KOPT-K1 (cell line): ENCODE data around the gene CA14.
"Not testable (repeated sequence)": the region's sequence is repeated elsewhere in the genome, so short reads cannot be mapped to it uniquely, and the experiment has no call there.

ENCODE experiments used
- H3K27ac ChIP-seq: fragments of 200-600 bp; sonication (generic); 2 replicates; pipeline ENCODE4 v1.5.1; 2016; ENCODE audit warnings: antibody characterized with exemption, mild to moderate bottlenecking, low read depth, low read length; ENCODE audit not compliant: poor library complexity, severe bottlenecking
- H3K36me3 ChIP-seq: fragments of 200-600 bp; sonication (generic); 2 replicates; pipeline ENCODE4 v1.5.1; 2017; ENCODE audit warnings: antibody characterized with exemption, mild to moderate bottlenecking, low read length, moderate library complexity; ENCODE audit not compliant: insufficient read depth
- H3K9me3 ChIP-seq: fragments of 200-600 bp; sonication (generic); 2 replicates; pipeline ENCODE4 v1.5.1; 2017; ENCODE audit warnings: antibody characterized with exemption, low read length, mild to moderate bottlenecking; ENCODE audit not compliant: insufficient read depth, poor library complexity, severe bottlenecking

Gene CA14

DNA sequence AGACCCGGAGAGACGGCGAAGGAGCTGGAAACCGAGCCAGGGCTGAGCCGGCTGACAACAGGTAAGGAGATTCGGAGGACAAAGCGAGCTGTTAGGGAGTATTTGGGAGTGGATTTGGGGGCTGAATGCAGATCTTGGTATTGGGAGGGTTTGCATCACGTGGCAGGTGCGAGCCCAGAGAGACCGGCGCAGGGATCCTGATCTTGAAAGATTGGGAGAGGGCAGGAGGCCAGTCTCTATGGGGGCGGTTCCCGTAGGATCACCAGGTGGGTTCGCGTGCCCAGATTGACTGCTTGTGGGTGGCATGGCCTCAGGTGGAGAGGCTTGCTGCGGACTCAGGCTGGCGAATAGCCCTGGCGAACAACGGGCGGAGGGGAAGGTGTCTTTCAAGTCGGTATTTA is 25.0 kb downstream of the CA14 start:
- Histone ChIP-seq H3K9me3 (no peaks in the 10 kb centered on the region), H3K27ac (no peak overlapping the region), H3K36me3 (no peaks in the 10 kb centered on the region)

DNA sequence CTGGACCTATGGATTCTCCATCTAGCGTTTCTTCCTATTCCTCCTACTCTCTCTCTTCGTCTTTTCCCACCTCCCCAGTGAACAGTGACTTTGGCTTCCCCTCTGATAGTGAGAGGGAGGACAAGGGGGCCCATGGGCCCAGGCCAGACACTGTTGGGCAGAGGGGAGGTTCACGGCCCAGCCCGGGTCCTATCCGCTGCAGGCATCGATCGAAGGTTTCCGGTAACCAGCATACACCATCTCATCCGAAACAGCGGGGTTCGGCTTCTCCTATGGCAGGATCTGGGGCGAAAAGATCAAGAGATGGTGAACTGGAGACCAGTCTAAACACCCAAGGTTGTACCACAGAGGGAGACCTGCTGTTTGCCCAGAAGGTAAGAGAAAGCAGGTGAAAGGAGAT is 25.7 kb downstream of the CA14 start:
- no peak overlapping the region for H3K27ac ChIP-seq
- H3K36me3 ChIP-seq, result no peaks in the 10 kb centered on the region
- no peaks in the 10 kb centered on the region for H3K9me3 ChIP-seq

DNA sequence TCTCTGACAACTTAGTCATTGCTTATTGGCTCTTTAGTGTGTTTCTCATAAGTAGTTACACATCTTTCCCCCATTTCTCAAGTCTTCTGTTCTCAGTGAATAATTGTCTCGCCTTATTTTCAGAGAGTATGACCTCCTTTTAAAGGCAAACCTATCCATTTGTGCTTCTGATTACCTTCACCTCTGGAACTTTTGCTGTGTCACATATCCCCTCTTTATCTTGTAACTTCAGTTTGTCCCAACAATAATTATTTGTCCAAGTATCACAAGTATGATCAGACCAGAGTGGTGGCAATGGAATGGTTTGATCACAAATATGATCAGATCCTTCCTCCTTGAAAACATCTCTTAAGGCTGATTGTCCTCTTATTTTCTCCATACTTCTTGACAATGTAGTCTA is 30.8 kb downstream of the CA14 start:
- Histone ChIP-seq H3K27ac (no peak overlapping the region), H3K9me3 (no peaks in the 10 kb centered on the region), H3K36me3 (no peaks in the 10 kb centered on the region)

DNA sequence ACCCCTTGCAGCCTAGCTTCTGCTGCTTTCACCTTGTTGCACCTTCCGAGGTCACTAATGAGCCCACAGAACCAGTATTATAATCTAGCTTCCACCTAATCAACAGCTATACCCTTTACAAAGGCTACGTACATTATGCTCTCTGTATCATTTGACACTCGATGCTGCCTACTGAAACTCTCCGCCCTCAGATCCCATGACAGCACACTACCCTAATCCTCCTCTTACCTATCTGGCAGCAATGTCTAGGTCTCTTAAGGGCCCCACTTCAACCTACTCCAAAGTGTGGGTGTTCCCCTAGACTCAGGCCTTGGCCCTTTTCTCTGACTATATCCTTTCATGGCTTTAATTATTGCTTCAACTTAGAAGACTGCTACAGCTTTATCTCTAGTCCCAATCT is 31.2 kb downstream of the CA14 start:
- Histone ChIP-seq H3K36me3 (no peaks in the 10 kb centered on the region), H3K9me3 (no peaks in the 10 kb centered on the region), H3K27ac (no peak overlapping the region)

DNA sequence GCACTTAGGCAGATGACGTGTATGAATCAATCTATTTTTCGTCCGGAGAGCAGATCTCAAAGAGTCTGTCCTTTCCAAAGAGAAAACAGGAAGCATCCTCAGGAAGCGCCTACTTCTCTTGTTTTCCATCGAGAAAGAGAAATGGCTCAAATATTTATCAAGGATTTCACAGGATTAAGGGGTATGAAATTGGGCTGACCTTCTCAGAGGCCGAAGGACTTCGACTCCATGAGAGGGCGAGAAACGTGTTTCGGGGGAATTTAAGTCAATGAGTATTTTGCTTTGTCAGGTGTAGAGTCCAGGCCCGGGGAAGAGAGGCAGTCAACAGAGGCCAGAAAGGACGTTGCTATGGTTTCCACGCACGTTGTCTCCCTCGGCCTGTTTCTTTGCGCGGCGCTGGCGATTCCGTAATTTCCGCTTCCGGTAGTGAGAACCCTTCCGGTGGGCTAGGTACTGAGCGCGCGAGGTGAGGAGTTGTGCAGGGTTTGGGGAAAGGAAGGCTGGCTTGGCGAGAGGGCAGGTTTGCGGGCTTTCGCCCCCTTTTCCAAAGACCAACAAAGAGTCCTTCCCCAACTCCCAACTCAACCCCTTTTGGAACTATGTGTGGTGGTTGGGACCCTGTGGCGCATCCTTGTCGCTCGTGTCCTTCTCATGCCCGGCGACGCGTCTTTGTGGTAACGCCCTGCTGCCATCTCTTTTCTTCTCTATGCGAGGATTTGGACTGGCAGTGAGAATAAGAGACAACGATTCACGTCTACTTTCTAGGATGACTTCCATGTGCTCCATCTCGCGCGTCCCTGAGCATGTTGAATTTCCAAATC is 36.1 kb downstream of the CA14 start, which contains the start of gene MRPS21:
Gene MRPS21 (plus strand): TSS at position 429 of the 821 bp plus-strand sequence. CDS start 506 bp downstream, outside the sequence.
- H3K27ac ChIP-seq, result peak within 1 kb of the TSS; percentile 65
- H3K36me3 ChIP-seq, result peaks cover 6% of the 10 kb centered on the region; the same call in 1 of the 2 replicates

DNA sequence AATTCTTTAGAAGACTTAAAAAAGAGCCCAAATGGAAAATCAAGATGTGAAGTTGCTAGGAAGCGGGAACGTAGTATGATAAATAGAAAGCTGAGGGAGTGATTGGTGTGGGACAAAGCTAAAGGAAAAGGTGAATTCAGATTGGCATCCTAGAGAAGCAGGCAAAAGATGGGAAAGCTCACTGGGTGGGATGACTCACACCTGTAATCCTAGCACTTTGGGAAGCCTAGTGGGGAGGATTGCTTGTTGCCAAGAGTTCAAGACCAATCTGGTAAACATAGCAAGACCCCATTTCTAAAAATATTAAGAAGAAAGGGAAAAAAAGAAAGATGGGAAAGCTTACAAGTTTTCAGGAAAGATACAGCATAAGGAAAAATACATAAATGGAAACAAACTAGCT is 37.9 kb downstream of the CA14 start:
- Histone ChIP-seq H3K9me3 (no peaks in the 10 kb centered on the region), H3K36me3 (peaks cover 12% of the 10 kb centered on the region), H3K27ac (no peak overlapping the region)

More for the DNA sequence above, 36.1 kb downstream of the CA14 start, which contains the start of gene MRPS21:
- no peaks in the 10 kb centered on the region for H3K9me3 ChIP-seq

DNA sequence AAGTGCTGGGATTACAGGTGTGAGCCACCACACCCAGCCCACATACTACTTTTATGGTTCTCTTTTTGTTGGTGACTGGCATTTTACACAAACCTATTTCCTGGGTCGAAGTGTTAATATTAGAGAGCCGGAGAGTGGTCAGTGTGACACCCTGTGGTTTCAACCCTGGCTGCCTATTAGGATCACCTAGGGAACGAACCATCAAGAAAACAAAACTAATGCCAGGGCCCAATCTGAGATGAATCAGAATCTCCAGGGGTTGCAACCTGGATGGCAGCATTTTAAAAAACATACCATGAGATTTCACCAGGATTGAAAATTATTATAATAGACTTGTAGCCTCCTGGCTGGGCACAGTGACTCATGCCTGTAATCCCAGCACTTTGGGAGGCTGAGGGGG is 42.1 kb downstream of the CA14 start:
- Histone ChIP-seq H3K9me3 (no peaks in the 10 kb centered on the region), H3K36me3 (peaks cover 37% of the 10 kb centered on the region), H3K27ac (no peak overlapping the region)

DNA sequence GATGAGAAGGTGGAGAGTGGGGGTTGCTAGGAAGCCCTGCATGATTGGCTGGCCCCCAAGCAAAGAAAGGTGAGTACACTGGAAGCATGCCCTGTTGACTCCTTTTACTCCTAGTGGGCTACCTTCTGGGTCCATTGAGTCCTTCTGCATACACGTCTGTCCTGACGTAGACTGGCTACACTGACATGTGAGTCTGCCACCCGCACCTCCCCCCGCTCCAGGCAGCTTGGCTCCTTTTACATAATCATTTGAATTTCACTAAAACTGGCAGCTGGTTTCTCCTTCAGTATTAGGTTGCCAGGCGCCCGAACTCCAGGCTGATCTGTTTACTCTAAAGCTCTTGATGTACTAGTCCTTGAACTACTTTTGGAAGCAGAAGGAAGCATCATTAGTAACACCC is 44.8 kb downstream of the CA14 start:
- H3K36me3 ChIP-seq, result peaks cover 34% of the 10 kb centered on the region
- no peaks in the 10 kb centered on the region for H3K9me3 ChIP-seq
- no peak overlapping the region for H3K27ac ChIP-seq

DNA sequence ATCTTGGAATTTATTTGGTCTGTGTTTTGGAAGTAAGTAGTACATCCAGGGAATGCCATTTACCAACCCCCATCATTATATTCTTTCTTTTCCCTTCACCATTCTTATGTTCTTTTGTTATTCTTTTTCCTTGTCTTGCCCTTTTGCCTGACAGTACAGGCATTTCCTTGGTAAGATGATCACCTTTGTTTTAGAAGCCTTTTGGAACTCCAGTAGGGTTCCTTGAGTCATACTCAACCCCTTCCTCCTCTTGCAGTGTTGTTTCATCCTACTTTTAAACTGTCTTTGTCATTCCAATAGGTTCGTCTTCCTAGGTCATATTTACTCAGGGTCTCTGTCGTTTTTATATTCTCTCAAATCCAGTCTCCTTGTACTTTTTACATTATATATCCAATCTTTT is 45.3 kb downstream of the CA14 start:
- H3K36me3 ChIP-seq, result peaks cover 40% of the 10 kb centered on the region
- no peak overlapping the region for H3K27ac ChIP-seq
- no peaks in the 10 kb centered on the region for H3K9me3 ChIP-seq

DNA sequence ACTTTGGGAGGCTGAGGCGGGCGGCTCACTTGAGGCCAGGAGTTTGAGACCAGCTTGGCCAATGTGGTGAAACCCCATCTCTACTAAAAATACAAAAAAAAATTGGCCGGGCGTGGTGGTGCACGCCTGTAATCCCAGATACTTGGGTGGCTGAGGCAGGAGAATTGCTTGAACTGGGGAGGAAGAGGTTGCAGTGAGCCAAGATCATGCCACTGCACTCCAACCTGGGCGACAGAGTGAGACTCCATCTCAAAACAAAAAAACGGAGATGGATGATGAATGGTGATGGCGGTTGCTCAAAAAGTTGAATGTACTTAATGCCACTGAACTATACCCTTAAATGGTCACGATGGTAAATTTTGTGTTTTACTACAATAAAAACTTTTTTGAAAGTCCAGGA is 51.0 kb downstream of the CA14 start:
- H3K27ac ChIP-seq, H3K9me3 ChIP-seq: not testable (repeated sequence)
- peaks cover 18% of the 10 kb centered on the region for H3K36me3 ChIP-seq

DNA sequence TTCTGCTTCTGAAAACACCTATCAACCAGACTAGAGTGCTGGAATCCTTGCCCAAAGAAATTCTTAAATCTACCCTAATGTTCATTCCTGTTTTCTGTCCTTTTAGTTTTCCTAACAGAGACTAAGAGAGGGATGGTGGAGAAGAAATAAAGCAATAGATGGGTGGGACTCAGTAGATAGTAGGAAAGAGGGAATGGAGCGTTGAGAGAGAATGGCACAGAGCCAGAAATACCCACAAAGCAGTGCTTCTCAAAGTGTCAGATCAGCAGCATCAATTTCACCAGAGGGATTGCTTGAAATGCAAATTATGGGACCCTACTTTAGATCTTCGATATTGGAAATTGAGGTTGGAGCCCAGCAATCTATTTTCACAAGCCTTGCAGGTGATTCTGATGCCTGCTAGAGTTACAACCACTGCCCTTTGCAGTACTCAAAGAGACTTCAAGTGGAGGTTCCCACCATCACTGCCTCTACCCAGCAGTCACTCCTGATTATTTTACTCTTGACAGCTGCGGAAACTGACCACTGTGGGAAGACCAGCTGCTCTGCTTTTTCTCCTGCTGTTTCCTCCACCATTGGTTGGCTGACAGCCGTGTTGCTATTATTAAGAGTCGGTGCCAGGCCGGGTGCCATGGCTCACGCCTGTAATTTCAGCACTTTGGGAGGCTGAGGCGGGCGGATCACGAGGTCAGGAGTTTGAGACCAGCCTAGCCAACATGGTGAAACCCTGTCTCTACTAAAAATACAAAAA is 52.4 kb downstream of the CA14 start:
- Histone ChIP-seq H3K9me3 (no peaks in the 10 kb centered on the region), H3K27ac (no peak overlapping the region), H3K36me3 (peaks cover 13% of the 10 kb centered on the region)

DNA sequence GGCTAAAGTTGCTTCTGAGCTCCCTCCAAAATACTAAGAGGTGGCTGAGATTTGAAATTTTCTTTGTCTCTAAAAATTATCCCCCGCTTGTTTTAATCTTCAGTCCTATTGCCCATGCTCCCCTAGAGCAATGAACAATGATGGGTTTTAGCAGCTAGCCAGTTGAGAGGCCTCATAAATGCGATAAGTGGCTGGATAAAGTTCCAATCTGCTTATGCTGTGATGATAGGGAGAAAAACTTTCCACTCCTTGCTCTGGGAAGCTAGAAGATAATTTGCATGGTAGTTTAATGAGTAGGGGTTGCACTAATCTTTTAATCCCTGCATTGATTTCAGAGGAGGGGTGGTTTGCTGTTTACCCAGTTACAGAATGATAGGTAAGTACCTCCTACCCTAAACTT is 54.2 kb downstream of the CA14 start:
- no peak overlapping the region for H3K27ac ChIP-seq
- no peaks in the 10 kb centered on the region for H3K9me3 ChIP-seq
- H3K36me3 ChIP-seq, result peaks cover 13% of the 10 kb centered on the region
